Chondrocyte (in vitro differentiated cells): ENCODE results near the gene NR2F6. TPM values are rescaled to one million over a fixed set of nuclear protein-coding genes. Genes with fewer than 3 reads are reported as not detected.

ENCODE experiments used
- DNase-seq: peaks from one replicate; pipeline ENCODE4 v3.0.0; 2021; ENCODE audit warnings: mixed read lengths, low spot score
- H3K27ac Mint-ChIP-seq: one replicate; pipeline ENCODE4 v1.8.0; 2021; ENCODE audit warnings: mild to moderate bottlenecking, moderate library complexity, mixed read lengths; ENCODE audit not compliant: unreplicated experiment
- H3K27me3 Mint-ChIP-seq: 2 replicates; pipeline ENCODE4 v1.8.0; 2021; ENCODE audit warnings: low read depth, mixed read lengths
- H3K36me3 Mint-ChIP-seq: 2 replicates; pipeline ENCODE4 v1.8.0; 2021; ENCODE audit warnings: low read depth, mixed read lengths
- H3K4me1 Mint-ChIP-seq: 2 replicates; pipeline ENCODE4 v1.8.0; 2021; ENCODE audit warnings: low read depth, mild to moderate bottlenecking, mixed read lengths
- H3K4me3 Mint-ChIP-seq: one replicate; pipeline ENCODE4 v1.8.0; 2021; ENCODE audit warnings: mild to moderate bottlenecking, moderate library complexity, mixed read lengths; ENCODE audit not compliant: unreplicated experiment
- H3K9me3 Mint-ChIP-seq: 2 replicates; pipeline ENCODE4 v1.8.0; 2021; ENCODE audit warnings: low read depth, mixed read lengths
- total RNA-seq: library from RNA; stranded (reverse); gene quantifications from 3 replicates; pipeline ENCODE4 v1.2.1, GENCODE V29; 2021
- TF ChIP-seq, protein P1 (sequence below): fragments of 200-600 bp; sonication (generic); IDR thresholded peaks from 2 replicates; pipeline ENCODE4 v1.5.0; 2021; ENCODE audit warnings: antibody characterized with exemption, mild to moderate bottlenecking, moderate library complexity

The NR2F6 gene
- total RNA-seq, 1 donor from 2014 or later = 45.0 TPM

- Mint-ChIP-seq H3K27ac (peak overlapping the region; percentile 5), H3K4me3 (no peak overlapping the region), H3K27me3 (no peaks in the 10 kb centered on the region), H3K4me1 (peaks cover 20% of the 10 kb centered on the region), H3K9me3 (no peaks in the 10 kb centered on the region), H3K36me3 (peaks cover 13% of the 10 kb centered on the region)
- no peak for DNase-seq
- TF ChIP-seq, protein P1, sequence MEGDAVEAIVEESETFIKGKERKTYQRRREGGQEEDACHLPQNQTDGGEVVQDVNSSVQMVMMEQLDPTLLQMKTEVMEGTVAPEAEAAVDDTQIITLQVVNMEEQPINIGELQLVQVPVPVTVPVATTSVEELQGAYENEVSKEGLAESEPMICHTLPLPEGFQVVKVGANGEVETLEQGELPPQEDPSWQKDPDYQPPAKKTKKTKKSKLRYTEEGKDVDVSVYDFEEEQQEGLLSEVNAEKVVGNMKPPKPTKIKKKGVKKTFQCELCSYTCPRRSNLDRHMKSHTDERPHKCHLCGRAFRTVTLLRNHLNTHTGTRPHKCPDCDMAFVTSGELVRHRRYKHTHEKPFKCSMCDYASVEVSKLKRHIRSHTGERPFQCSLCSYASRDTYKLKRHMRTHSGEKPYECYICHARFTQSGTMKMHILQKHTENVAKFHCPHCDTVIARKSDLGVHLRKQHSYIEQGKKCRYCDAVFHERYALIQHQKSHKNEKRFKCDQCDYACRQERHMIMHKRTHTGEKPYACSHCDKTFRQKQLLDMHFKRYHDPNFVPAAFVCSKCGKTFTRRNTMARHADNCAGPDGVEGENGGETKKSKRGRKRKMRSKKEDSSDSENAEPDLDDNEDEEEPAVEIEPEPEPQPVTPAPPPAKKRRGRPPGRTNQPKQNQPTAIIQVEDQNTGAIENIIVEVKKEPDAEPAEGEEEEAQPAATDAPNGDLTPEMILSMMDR = no peak
These were observed 25.4 kb downstream of the NR2F6 start for GRCh38 chr19:17220207-17220758.

DNA sequence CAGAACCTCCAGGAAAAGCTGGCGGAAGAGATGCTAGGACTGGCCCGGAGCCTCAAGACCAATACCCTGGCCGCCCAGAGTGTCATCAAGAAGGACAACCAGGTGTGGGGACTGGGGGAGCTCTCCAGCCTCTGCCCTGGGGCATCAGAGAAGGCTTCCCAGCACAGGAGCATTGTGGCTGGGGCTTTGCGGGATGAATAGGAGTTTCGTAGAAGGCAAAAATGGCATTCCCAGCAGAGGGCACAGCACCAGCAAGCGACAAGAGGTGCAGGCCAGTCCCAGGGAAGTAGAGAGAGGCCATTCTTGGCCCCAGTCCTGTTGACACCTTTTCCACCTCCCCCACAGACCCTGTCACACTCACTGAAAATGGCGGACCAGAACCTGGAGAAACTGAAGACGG lies 26.4 kb downstream of the NR2F6 start:
- TF ChIP-seq, protein P1 = no peak
- Mint-ChIP-seq H3K4me3 (no peak overlapping the region), H3K27ac (no peak overlapping the region), H3K9me3 (no peaks in the 10 kb centered on the region), H3K27me3 (no peaks in the 10 kb centered on the region), H3K36me3 (peaks cover 13% of the 10 kb centered on the region), H3K4me1 (peaks cover 29% of the 10 kb centered on the region)
- DNase-seq = no peak

GRCh38 chr19:17216058-17216670 lies 29.6 kb downstream of the NR2F6 start:
- TF ChIP-seq, protein P1 = no peak
- H3K9me3 Mint-ChIP-seq = no peaks in the 10 kb centered on the region

GRCh38 chr19:17215127-17215971 lies 30.4 kb downstream of the NR2F6 start, which contains the start of gene USE1:
Gene USE1 (plus strand): TSS chr19:17215357. CDS start chr19:17215406, 49 bp downstream.
- peaks cover 21% of the 10 kb centered on the region for H3K36me3 Mint-ChIP-seq
- peak within 1 kb of the TSS; percentile 97 for H3K27ac Mint-ChIP-seq
- H3K4me3 Mint-ChIP-seq = peak within 1 kb of the TSS; percentile 82

More at GRCh38 chr19:17216058-17216670, 29.6 kb downstream of the NR2F6 start:
- DNase-seq = no peak
- peaks cover 18% of the 10 kb centered on the region for H3K36me3 Mint-ChIP-seq
- peaks cover 30% of the 10 kb centered on the region for H3K4me1 Mint-ChIP-seq
- H3K27ac Mint-ChIP-seq = peak overlapping the region; percentile 97
- H3K4me3 Mint-ChIP-seq = peak overlapping the region; percentile 82
- H3K27me3 Mint-ChIP-seq = no peaks in the 10 kb centered on the region

More at GRCh38 chr19:17215127-17215971, 30.4 kb downstream of the NR2F6 start, which contains the start of gene USE1:
- Mint-ChIP-seq H3K4me1 (peaks cover 27% of the 10 kb centered on the region), H3K27me3 (no peaks in the 10 kb centered on the region), H3K9me3 (no peaks in the 10 kb centered on the region)
- no peak for DNase-seq
- TF ChIP-seq, protein P1 = no peak
